A673 (cell line): ENCODE data around the gene MBD5. TPM values are rescaled to one million over a fixed set of nuclear protein-coding genes. Genes with fewer than 3 reads are reported as not detected.

Experiments
- BruUV-seq: library from RNA; stranded (reverse); fragments of 400-500 nt; replicated peaks from 2 replicates; lab custom pipeline; 2021; lab: Mats Ljungman, UMichigan
- CTCF ChIA-PET: fragments of 300-600 bp; sonication (Branson Sonifier 250); formaldehyde crosslinking; loops from one replicate; lab custom pipeline; 2022; ENCODE audit warnings: antibody characterized with exemption; lab: Charles Lee
- POLR2A ChIA-PET: fragments of 300-600 bp; sonication (Branson Sonifier 250); formaldehyde crosslinking; loops from one replicate; lab custom pipeline; 2022; ENCODE audit warnings: antibody characterized with exemption; ENCODE audit not compliant: low non-redundant PET; lab: Charles Lee
- DNase-seq: peaks from one replicate; pipeline ENCODE4 v3.0.0-alpha.2; 2015; ENCODE audit warnings: low spot score
- H3K27ac ChIP-seq: fragments of 200-600 bp; sonication (generic); 2 replicates; pipeline ENCODE4 v1.5.1; 2016; ENCODE audit warnings: mixed run types, low read depth, mild to moderate bottlenecking, mixed read lengths, antibody characterized with exemption, low read length; ENCODE audit not compliant: poor library complexity, severe bottlenecking
- H3K27me3 ChIP-seq: fragments of 200-600 bp; sonication (generic); replicated peaks from 2 replicates; pipeline ENCODE4 v1.6.1; 2017; ENCODE audit warnings: mixed run types, low read depth, mild to moderate bottlenecking, mixed read lengths, antibody characterized with exemption, low read length; ENCODE audit not compliant: insufficient read depth, poor library complexity
- H3K36me3 ChIP-seq: fragments of 200-600 bp; sonication (generic); 2 replicates; pipeline ENCODE4 v1.6.1; 2016; ENCODE audit warnings: mixed run types, mild to moderate bottlenecking, mixed read lengths, antibody characterized with exemption, low read length; ENCODE audit not compliant: insufficient read depth, poor library complexity, severe bottlenecking
- H3K4me1 ChIP-seq: fragments of 200-600 bp; sonication (generic); 2 replicates; pipeline ENCODE4 v1.6.1; 2017; ENCODE audit warnings: mixed run types, mild to moderate bottlenecking, mixed read lengths, antibody characterized with exemption, low read length; ENCODE audit not compliant: insufficient read depth, poor library complexity, severe bottlenecking
- H3K4me3 ChIP-seq: fragments of 200-600 bp; sonication (generic); 2 replicates; pipeline ENCODE4 v1.5.1; 2016; ENCODE audit warnings: low read depth, mixed run types, mild to moderate bottlenecking, mixed read lengths, low read length; ENCODE audit not compliant: poor library complexity, severe bottlenecking
- H3K9me3 ChIP-seq: fragments of 200-600 bp; sonication (generic); 2 replicates; pipeline ENCODE4 v1.6.1; 2016; ENCODE audit warnings: mixed run types, low read depth, mild to moderate bottlenecking, mixed read lengths, antibody characterized with exemption, low read length; ENCODE audit not compliant: poor library complexity, severe bottlenecking
- CTCF ChIP-seq: fragments of 300-800, 200-600 bp; sonication (generic); conservative IDR thresholded peaks from 2 replicates; pipeline ENCODE4 v1.5.1; 2017; ENCODE audit warnings: low read depth, mild to moderate bottlenecking, antibody characterized with exemption, low read length, moderate library complexity, mixed read lengths
- EZH2 ChIP-seq: fragments of 200-600 bp; sonication (generic); IDR thresholded peaks from 2 replicates; pipeline ENCODE4 v1.6.1; 2017; ENCODE audit warnings: borderline replicate concordance, low read depth, mild to moderate bottlenecking, mixed read lengths, antibody characterized with exemption, low read length; ENCODE audit not compliant: poor library complexity, severe bottlenecking
- intact Hi-C: fragments of 100-400 bp; cut with micrococcal nuclease; formaldehyde crosslinking; loops from one replicate; pipeline ENCODE4 v1.10.0; 2022; ENCODE audit not compliant: unreplicated experiment
- total RNA-seq: library from RNA; stranded (reverse); gene quantifications from 2 replicates; pipeline ENCODE4 v1.2.3, GENCODE V29; 2021

MBD5 gene
- total RNA-seq, 1 experiment from 2014 or later: 32.4 TPM

- CTCF ChIA-PET: no interaction called here
- BruUV-seq: no TSS peak
These were observed 284.6 kb downstream of the MBD5 start for GRCh38 chr2:148305476-148305875.

GRCh38 chr2:148306027-148306426, 285.1 kb downstream of the MBD5 start:
- POLR2A ChIA-PET: no interaction called here
- no TSS peak for BruUV-seq
- H3K9me3 ChIP-seq: no peaks in the 10 kb centered on the region
- H3K27ac ChIP-seq: no peak overlapping the region
- peaks cover 6% of the 10 kb centered on the region for H3K4me1 ChIP-seq
- no peak for DNase-seq
- CTCF ChIA-PET: no interaction called here
- intact Hi-C loops: no loop called here
- no peak overlapping the region for H3K4me3 ChIP-seq
- no peaks in the 10 kb centered on the region for H3K36me3 ChIP-seq
- TF ChIP-seq CTCF: no peak
- TF ChIP-seq EZH2: no peak
- no peaks in the 10 kb centered on the region for H3K27me3 ChIP-seq

More at GRCh38 chr2:148305476-148305875, 284.6 kb downstream of the MBD5 start:
- DNase-seq: no peak
- Histone ChIP-seq H3K4me1 (peaks cover 6% of the 10 kb centered on the region), H3K27ac (no peak overlapping the region), H3K4me3 (no peak overlapping the region), H3K9me3 (no peaks in the 10 kb centered on the region), H3K36me3 (no peaks in the 10 kb centered on the region), H3K27me3 (no peaks in the 10 kb centered on the region)
- TF ChIP-seq CTCF (no peak), EZH2 (no peak)
- intact Hi-C loops: no loop called here
- POLR2A ChIA-PET: no interaction called here

- Histone ChIP-seq H3K9me3 (no peaks in the 10 kb centered on the region), H3K4me1 (no peaks in the 10 kb centered on the region), H3K36me3 (no peaks in the 10 kb centered on the region), H3K27ac (no peak overlapping the region), H3K4me3 (no peak overlapping the region), H3K27me3 (no peaks in the 10 kb centered on the region)
- BruUV-seq: no TSS peak
- DNase-seq: no peak
- intact Hi-C loops: no loop called here
- TF ChIP-seq CTCF (no peak), EZH2 (no peak)
- POLR2A ChIA-PET: no interaction called here
- CTCF ChIA-PET: no interaction called here
These were observed 296.7 kb downstream of the MBD5 start for GRCh38 chr2:148317598-148317997.
